ENCODE measurements around the gene CBLN3.

CBLN3 gene

DNA sequence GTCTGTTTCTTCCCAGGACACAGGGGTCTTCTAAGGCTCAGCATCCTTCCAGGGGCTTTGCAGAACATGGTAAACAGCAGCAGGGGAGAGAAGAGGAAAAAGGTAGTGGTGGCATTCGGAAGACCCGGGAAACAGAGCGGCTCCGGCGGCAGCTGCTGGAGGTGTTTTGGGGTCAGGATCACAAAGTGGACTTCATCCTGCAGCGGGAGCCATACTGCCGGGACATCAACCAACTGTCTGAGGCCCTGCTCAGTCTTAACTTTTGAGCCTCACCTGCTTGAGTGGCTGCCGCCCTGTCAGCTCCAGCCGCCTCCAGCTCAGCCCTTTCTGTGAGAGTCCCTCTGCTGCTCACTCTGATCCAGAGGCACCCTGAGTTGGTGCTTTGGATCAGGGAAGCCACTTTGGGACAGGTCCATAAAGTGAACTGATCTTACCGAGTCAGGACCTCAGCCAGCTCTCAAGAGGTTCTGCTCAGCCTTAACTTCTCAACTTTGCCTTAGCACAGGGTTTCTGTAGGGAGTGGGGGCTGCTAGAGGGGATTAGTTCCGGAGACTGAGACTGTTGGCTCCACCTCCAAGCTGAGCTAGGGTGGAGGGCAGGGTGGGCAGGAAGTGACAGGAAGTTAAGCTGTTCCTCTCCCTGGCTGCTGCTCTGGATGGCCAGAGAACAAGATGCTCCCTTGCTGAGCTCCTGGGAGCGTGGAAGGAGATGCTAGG is 7.7 kb upstream of the CBLN3 start:
- no peak for DNase-seq
- no peaks in the 10 kb centered on the region for H3K27me3 ChIP-seq (replicated peaks)
- no peak overlapping the region for H3K27ac ChIP-seq
- H3K36me3 ChIP-seq (replicated peaks), result peaks cover 66% of the 10 kb centered on the region
- in situ Hi-C loops (cut with HindIII; ENCODE audit: low pct_ligation_motif_present, low sequenced_read_pairs), result loop anchor here (10.0 kb wide), 1 partner anchor 102 kb away; the partner anchor contains the start of genes ADCY4 and RIPK3
- TF ChIP-seq, protein P1, sequence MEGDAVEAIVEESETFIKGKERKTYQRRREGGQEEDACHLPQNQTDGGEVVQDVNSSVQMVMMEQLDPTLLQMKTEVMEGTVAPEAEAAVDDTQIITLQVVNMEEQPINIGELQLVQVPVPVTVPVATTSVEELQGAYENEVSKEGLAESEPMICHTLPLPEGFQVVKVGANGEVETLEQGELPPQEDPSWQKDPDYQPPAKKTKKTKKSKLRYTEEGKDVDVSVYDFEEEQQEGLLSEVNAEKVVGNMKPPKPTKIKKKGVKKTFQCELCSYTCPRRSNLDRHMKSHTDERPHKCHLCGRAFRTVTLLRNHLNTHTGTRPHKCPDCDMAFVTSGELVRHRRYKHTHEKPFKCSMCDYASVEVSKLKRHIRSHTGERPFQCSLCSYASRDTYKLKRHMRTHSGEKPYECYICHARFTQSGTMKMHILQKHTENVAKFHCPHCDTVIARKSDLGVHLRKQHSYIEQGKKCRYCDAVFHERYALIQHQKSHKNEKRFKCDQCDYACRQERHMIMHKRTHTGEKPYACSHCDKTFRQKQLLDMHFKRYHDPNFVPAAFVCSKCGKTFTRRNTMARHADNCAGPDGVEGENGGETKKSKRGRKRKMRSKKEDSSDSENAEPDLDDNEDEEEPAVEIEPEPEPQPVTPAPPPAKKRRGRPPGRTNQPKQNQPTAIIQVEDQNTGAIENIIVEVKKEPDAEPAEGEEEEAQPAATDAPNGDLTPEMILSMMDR (IDR thresholded peaks at IDR 0.05; ENCODE audit: low read depth, low read length, missing control alignments), result no peak
- no peak overlapping the region for H3K4me3 ChIP-seq (ENCODE audit: low read depth, low read length)

- TF ChIP-seq, protein P1 (IDR thresholded peaks at IDR 0.05; ENCODE audit: low read depth, low read length, missing control alignments), result peak; percentile 81
- DNase-seq, result peak; percentile 43
- Histone ChIP-seq H3K36me3 (replicated peaks) (peaks cover 70% of the 10 kb centered on the region), H3K27ac (no peak overlapping the region), H3K4me3 (ENCODE audit: low read depth, low read length) (no peak overlapping the region), H3K27me3 (replicated peaks) (no peaks in the 10 kb centered on the region)
- in situ Hi-C loops (cut with HindIII; ENCODE audit: low pct_ligation_motif_present, low sequenced_read_pairs), result loop anchor here (10.0 kb wide), 1 partner anchor 102 kb away; the partner anchor contains the start of genes ADCY4 and RIPK3
Measured at GRCh38 chr14:24436355-24437019, 7.0 kb upstream of the CBLN3 start.

DNA sequence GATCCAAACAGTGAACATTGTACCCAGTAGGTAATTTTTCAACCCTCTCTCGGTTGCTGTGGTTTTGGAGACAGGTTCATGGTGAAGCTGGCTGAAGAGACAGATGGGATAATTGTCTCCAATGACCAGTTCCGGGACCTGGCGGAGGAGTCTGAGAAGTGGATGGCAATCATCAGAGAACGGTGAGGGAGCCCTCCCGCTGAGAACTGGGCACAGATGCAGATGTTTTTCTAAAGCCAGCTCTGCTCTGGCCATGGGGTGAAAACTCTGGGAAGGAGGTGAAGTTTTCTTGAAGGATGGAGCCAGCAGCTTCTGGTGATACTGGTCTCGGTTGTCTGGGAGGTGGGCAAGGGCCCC is 6.5 kb upstream of the CBLN3 start:
- no peak for DNase-seq
- in situ Hi-C loops (cut with HindIII; ENCODE audit: low pct_ligation_motif_present, low sequenced_read_pairs), result loop anchor here (10.0 kb wide), 1 partner anchor 101 kb away; the partner anchor contains the start of genes ADCY4 and RIPK3
- Histone ChIP-seq H3K4me3 (ENCODE audit: low read depth, low read length) (no peak overlapping the region), H3K27me3 (replicated peaks) (no peaks in the 10 kb centered on the region), H3K36me3 (replicated peaks) (peaks cover 70% of the 10 kb centered on the region), H3K27ac (no peak overlapping the region)
- TF ChIP-seq, protein P1 (IDR thresholded peaks at IDR 0.05; ENCODE audit: low read depth, low read length, missing control alignments), result no peak

- H3K36me3 ChIP-seq (replicated peaks), result peaks cover 65% of the 10 kb centered on the region
- no peaks in the 10 kb centered on the region for H3K27me3 ChIP-seq (replicated peaks)
- no peak overlapping the region for H3K4me3 ChIP-seq (ENCODE audit: low read depth, low read length)
- in situ Hi-C loops (cut with HindIII; ENCODE audit: low pct_ligation_motif_present, low sequenced_read_pairs), result loop anchor here (10.0 kb wide), 1 partner anchor 100 kb away; the partner anchor contains the start of genes ADCY4 and RIPK3
- TF ChIP-seq, protein P1 (IDR thresholded peaks at IDR 0.05; ENCODE audit: low read depth, low read length, missing control alignments), result no peak
- H3K27ac ChIP-seq, result no peak overlapping the region
- no peak for DNase-seq
Measured at GRCh38 chr14:24435192-24435810, 5.8 kb upstream of the CBLN3 start.

GRCh38 chr14:24434676-24435075 is 5.2 kb upstream of the CBLN3 start:
- no peak overlapping the region for H3K27ac ChIP-seq
- no peak for DNase-seq
- TF ChIP-seq, protein P1 (IDR thresholded peaks at IDR 0.05; ENCODE audit: low read depth, low read length, missing control alignments), result no peak
- in situ Hi-C loops (cut with HindIII; ENCODE audit: low pct_ligation_motif_present, low sequenced_read_pairs), result loop anchor here (10.0 kb wide), 1 partner anchor 100 kb away; the partner anchor contains the start of genes ADCY4 and RIPK3
- peaks cover 59% of the 10 kb centered on the region for H3K36me3 ChIP-seq (replicated peaks)
- no peaks in the 10 kb centered on the region for H3K27me3 ChIP-seq (replicated peaks)
- H3K4me3 ChIP-seq (ENCODE audit: low read depth, low read length), result no peak overlapping the region
